Thoracic aorta (tissue), 2 donors: Measurements from ENCODE around the gene SCMH1. TPM values are rescaled to one million over a fixed set of nuclear protein-coding genes. Genes with fewer than 3 reads are reported as not detected.

ENCODE experiments used
- ATAC-seq: fragments of 150-250 bp; one replicate; pipeline ENCODE4 v1.8.0; 2017; ENCODE audit warnings: low read depth; ENCODE audit not compliant: insufficient number of reproducible peaks, low FRiP score
- DNase-seq: peaks from one replicate; pipeline ENCODE4 v3.0.0-alpha.2; 2020; ENCODE audit warnings: low spot score
- H3K27ac ChIP-seq, 2 donors: fragments of 200-600 bp; sonication (generic); 1 replicate in 1 of 2; 2 replicates in 1 of 2; pipeline ENCODE4 v1.5.1; 2016; ENCODE audit warnings: mild to moderate bottlenecking in 2 of 2, moderate library complexity in 2 of 2
- H3K27me3 ChIP-seq: fragments of 200-600 bp; sonication (generic); replicated peaks from 2 replicates; pipeline ENCODE4 v1.6.0; 2016; ENCODE audit warnings: mild to moderate bottlenecking; ENCODE audit not compliant: insufficient read depth
- H3K36me3 ChIP-seq: fragments of 200-600 bp; sonication (generic); one replicate; pipeline ENCODE4 v1.5.1; 2016
- H3K4me1 ChIP-seq, 2 donors: fragments of 200-600 bp; sonication (generic); 1 replicate in 1 of 2; 2 replicates in 1 of 2; pipeline versions ENCODE4 v1.5.1 to v1.6.0; 2016; ENCODE audit warnings: low read depth in 2 of 2, mild to moderate bottlenecking in 1 of 2; ENCODE audit not compliant: control insufficient read depth in 1 of 2
- H3K4me3 ChIP-seq: fragments of 200-600 bp; sonication (generic); 2 replicates; pipeline ENCODE4 v1.5.1; 2016; ENCODE audit warnings: mild to moderate bottlenecking
- H3K9me3 ChIP-seq: fragments of 200-600 bp; sonication (generic); 2 replicates; pipeline ENCODE4 v1.5.1; 2016
- CTCF ChIP-seq: fragments of 200-600 bp; sonication (generic); IDR thresholded peaks from one replicate; pipeline ENCODE4 v1.5.1; 2019; ENCODE audit warnings: antibody characterized with exemption
- total RNA-seq, 2 donors: library from RNA; depleted of rRNA; stranded (reverse); fragments of >200 nt; gene quantifications; one replicate each; pipeline versions ENCODE4 v1.1.0 to v1.2.3, GENCODE V29; 2016

The SCMH1 gene
- total RNA-seq, 2 donors from 2014 or later, result 41.7 to 65.9 TPM

GRCh38 chr1:41285818-41286217, 43.7 kb upstream of the SCMH1 start:
- no peak for DNase-seq
- Histone ChIP-seq H3K27me3 (no peaks in the 10 kb centered on the region), H3K4me1 (no peaks in the 10 kb centered on the region), H3K36me3 (no peaks in the 10 kb centered on the region), H3K4me3 (no peak overlapping the region), H3K9me3 (no peaks in the 10 kb centered on the region), H3K27ac (no peak overlapping the region)
- ATAC-seq, result no peak
- TF ChIP-seq CTCF, result no peak

GRCh38 chr1:41284121-41284520, 42.0 kb upstream of the SCMH1 start:
- H3K9me3 ChIP-seq, result no peaks in the 10 kb centered on the region
- H3K4me1 ChIP-seq, result no peaks in the 10 kb centered on the region
- no peak for TF ChIP-seq CTCF
- H3K27me3 ChIP-seq, result no peaks in the 10 kb centered on the region
- ATAC-seq (no peak), DNase-seq (no peak)
- H3K27ac ChIP-seq, result no peak overlapping the region
- no peak overlapping the region for H3K4me3 ChIP-seq
- H3K36me3 ChIP-seq, result no peaks in the 10 kb centered on the region

GRCh38 chr1:41282679-41283317, 40.7 kb upstream of the SCMH1 start:
- DNase-seq (no peak), ATAC-seq (no peak)
- no peaks in the 10 kb centered on the region for H3K27me3 ChIP-seq

GRCh38 chr1:41281334-41281733, 39.2 kb upstream of the SCMH1 start:
- no peak overlapping the region for H3K27ac ChIP-seq
- ATAC-seq (no peak), DNase-seq (no peak)
- H3K36me3 ChIP-seq, result no peaks in the 10 kb centered on the region
- H3K27me3 ChIP-seq, result no peaks in the 10 kb centered on the region
- no peaks in the 10 kb centered on the region for H3K4me1 ChIP-seq
- no peak for TF ChIP-seq CTCF
- no peaks in the 10 kb centered on the region for H3K9me3 ChIP-seq
- H3K4me3 ChIP-seq, result no peak overlapping the region

More at GRCh38 chr1:41282679-41283317, 40.7 kb upstream of the SCMH1 start:
- no peak overlapping the region for H3K4me3 ChIP-seq
- H3K9me3 ChIP-seq, result no peaks in the 10 kb centered on the region
- peak; percentile 83 for TF ChIP-seq CTCF
- no peaks in the 10 kb centered on the region for H3K36me3 ChIP-seq
- no peak overlapping the region for H3K27ac ChIP-seq
- H3K4me1 ChIP-seq, result no peaks in the 10 kb centered on the region

GRCh38 chr1:41280202-41281032, 38.3 kb upstream of the SCMH1 start:
- ATAC-seq (no peak), DNase-seq (no peak)
- Histone ChIP-seq H3K27ac (no peak overlapping the region), H3K36me3 (no peaks in the 10 kb centered on the region), H3K4me3 (no peak overlapping the region), H3K4me1 (no peaks in the 10 kb centered on the region), H3K27me3 (no peaks in the 10 kb centered on the region), H3K9me3 (no peaks in the 10 kb centered on the region)
- TF ChIP-seq CTCF, result no peak
